HG02981 (cell line): Measurements from ENCODE around the gene ZNF594.
"Not testable (repeated sequence)": the region's sequence is repeated elsewhere in the genome, so short reads cannot be mapped to it uniquely, and the experiment has no call there.

Experiments
- ATAC-seq: cut with Tn5 transposase; IDR thresholded peaks from one replicate; pipeline ENCODE4 v1.9.1; 2021; ENCODE audit warnings: mild to moderate bottlenecking, moderate library complexity; ENCODE audit not compliant: unreplicated experiment

ZNF594 gene

DNA sequence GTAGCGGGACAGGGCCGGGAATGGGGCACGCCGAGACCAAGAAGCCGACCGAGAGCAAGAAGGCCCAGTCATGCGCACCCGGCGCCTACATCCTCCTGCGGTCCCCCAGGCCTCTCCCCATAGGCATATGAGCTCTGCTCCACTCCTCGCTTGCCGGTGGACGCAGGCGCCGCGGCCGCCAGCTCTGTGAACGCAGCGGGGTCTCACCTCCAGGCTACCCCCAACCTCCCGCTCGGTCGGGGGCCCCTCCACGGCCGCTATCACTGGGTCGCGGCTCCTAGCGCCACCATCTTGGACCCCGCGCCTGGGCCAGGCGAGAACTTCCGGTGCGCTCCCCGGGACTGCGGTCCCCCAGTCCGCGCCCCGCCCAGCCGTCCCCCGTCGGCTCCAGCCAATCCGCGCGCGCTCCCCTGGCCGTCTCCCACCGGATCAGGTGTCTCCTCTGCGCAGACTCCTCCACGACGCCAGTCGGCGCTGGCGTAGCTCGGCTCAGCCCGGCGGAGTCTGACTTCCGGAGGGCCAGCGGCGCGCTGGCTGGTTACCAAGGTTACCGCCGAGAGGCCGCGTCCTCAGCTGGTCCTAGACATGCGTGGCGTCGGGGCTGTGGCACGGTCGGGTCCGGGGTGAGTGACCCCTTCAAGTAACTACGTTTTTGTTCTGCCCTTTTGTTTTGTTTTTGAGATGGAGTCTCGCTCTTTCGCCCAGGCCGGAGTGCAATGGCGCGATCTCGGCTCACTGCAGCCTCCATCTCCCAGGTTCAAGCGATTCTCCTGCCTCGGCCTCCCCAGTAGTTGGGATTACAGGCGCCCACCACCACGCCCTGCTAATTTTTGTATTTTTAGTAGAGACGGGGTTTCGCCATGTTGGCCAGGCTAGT is at the start of gene ZNF594:
TSS of gene ZNF594 (minus strand) at position 328 of the 877 bp plus-strand sequence. CDS start 7,612 bp downstream, outside the sequence.
- ATAC-seq, result peak; percentile 95

DNA sequence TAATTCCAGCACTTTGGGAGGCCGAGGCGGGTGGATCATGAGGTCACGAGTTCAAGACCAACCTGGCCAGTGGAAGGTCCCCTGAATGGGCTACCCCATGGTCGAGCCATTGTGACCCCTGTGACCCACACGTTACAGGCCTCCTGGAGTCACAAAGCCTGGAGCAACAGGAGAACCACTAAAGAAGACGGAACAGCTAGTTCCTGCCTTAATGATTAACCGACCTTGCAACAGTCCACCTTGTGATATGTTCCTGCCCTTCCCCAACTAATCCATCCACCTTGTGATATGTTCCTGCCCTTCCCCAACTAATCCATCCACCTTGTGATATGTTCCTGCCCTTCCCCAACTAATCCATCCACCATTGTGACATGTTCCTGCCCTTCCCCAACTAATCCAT is 48.1 kb upstream of the ZNF594 start:
- ATAC-seq, result not testable (repeated sequence)

GRCh38 chr17:5238333-5238732 is 46.7 kb upstream of the ZNF594 start:
- ATAC-seq, result no peak

- no peak for ATAC-seq
Measured at GRCh38 chr17:5237541-5238016, 45.9 kb upstream of the ZNF594 start.

DNA sequence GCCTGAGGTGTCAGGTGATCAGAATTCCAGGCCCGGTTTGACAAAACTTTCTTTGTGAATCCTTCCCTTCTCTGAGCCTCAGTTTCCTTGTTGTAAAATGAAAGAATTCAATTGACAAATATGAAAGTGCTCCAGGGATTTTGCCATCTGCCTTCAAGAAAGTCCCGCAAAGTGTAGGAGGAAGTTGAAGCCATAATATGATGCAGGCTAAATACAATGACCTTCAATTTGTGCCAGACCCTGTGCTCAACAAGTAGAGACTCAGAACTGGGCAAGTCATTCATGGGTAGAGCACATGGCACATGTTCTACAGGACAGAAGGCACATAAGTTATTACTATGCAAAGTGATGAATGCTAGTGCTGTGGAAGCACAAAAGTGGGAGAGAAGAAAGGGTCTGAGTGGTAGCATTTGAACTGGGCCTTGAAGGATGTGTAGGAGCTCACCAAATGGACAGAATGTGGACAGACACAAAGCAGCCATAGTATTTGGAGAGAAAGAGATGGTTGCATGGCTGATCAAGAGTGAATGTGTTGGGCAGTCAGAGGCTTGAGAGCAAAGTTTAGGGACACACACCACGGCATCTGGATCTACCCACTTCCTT is 45.4 kb upstream of the ZNF594 start:
- no peak for ATAC-seq

DNA sequence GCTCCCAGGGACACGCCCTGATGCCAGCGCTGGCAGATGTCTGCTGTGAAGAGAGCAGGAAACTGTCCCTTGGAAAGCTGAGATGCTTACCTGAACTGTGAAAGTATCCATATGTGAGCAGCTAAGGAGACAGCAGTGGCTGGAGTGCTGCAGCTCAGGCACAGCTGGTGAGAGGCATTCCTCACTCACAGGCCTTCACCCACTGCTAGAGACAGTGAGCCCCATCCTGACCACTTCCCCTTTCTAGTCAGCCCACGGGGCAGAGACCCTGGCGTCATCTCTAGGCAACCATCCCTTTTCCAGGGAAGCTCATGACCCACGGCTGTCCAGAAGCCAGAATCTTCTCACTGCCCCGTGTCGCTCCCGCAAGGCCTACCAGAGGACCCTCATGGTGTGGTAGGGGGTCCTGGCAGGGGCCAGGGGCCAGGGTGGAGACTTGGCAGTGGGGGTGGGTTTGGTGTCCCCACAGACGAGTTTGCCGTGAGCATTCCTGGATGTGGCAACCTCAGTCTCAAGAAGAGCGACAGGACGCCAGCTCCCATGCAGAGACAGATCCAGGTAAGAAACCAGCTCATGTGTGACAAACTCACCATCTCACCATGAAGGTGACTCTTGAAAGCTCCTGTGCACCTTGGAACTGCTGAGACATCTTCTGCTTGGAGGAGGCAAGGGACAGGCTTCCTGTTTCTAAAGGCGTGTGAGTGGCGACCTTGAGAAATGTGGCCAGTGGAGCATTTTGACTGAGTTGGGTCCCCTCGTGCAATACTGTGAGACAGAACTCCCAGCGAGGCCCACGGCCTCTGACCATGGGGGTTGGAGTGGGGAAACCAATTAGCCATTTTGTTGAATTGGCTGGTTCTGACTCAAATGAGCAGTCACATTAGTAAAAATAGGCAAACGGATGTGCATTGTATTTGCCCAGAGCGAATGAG is 43.2 kb upstream of the ZNF594 start, which contains the start of gene SCIMP:
TSS of gene SCIMP (minus strand) at position 216 of the 932 bp plus-strand sequence. CDS start at position 111, 105 bp downstream.
- ATAC-seq, result peak; percentile 59

GRCh38 chr17:5233492-5233891 is 41.8 kb upstream of the ZNF594 start:
- ATAC-seq, result not testable (repeated sequence)

- ATAC-seq, result no peak
Measured at GRCh38 chr17:5226940-5227878, 35.5 kb upstream of the ZNF594 start.

DNA sequence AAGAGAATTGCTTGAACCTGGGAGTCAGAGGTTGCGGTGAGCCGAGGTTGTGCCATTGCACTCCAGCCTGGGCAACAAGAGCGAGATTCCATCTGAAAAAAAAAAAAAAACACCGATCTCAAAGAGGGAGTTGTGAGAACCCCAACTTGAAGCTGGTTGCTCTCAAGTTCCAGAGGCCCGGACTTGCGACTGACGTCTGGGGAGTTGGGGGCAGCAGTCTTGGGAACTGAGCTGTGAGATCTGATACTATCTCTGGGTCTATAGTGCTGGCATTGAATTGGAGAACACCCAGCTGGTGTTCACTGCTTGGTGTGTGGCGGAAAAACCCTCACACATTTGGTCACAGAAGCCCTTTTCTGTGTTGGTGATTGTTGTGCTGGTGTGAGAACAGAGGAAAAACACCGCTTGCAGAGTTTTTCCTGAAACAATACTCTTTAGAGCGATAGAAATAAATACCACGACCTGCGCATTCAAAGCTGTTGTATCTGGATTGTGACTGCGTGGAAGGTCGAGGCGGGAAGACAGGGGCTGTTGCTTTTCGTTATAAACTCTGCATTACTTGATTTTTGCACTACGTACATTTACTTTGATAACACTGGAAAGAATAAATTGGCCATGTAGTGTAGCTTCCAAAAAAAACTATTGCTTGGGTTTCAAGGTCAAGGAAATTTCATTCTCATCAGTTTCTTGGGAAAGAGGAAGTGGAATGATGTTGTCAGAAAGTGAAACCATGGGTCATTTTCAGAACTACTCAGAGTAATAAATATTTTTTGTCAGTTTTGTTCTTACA is 34.2 kb upstream of the ZNF594 start:
- no peak for ATAC-seq

GRCh38 chr17:5221912-5222311 is 30.2 kb upstream of the ZNF594 start:
- not testable (repeated sequence) for ATAC-seq

DNA sequence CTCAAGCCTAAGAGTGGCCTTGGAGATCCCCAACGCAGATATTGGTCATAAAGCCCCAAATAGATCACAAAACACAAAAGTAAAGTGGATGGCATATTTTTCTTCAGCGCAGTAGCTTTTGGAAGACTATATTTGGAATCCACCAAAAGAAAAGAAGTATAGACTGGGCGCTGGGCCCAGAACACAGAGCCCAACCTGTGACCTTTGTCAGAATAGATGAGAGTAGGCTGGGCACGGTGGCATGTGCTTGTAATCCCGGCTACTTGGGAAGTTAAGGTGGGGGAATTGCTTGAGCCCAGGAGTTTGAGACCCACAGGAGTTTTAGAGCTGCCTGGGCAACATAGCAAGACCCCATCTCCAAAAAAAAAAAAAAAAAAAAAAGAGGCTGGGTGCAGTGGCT is 28.4 kb upstream of the ZNF594 start:
- ATAC-seq, result no peak

DNA sequence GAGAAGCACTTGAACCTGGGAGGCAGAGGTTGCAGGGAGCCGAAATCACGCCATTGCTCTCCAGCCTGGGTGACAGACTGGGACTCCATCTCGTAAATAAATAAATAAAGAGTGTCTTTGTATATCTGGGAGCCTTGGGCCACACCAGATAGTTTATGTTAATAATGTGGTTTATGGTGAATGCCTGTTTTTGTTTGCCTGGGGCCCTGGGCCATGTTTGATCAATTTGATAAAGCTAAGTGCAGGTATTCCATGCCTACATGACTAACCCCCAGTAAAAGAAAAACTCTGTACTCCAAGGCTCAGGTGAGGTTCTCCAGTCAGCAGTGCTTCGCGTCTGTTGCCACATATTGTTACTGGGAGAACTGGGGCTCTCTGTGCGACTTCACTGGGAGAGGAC is 27.9 kb upstream of the ZNF594 start:
- no peak for ATAC-seq

DNA sequence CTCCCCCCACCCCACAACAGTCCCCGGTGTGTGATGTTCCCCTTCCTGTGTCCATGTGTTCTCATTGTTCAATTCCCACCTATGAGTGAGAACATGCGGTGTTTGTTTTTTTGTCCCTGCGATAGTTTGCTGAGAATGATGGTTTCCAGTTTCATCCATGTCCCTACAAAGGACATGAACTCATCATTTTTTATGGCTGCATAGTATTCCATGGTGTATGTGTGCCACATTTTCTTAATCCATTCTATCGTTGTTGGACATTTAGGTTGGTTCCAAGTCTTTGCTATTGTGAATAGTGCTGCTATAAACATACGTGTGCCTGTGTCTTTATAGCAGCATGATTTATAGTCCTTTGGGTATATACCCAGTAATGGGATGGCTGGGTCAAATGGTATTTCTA is 25.9 kb upstream of the ZNF594 start:
- not testable (repeated sequence) for ATAC-seq

DNA sequence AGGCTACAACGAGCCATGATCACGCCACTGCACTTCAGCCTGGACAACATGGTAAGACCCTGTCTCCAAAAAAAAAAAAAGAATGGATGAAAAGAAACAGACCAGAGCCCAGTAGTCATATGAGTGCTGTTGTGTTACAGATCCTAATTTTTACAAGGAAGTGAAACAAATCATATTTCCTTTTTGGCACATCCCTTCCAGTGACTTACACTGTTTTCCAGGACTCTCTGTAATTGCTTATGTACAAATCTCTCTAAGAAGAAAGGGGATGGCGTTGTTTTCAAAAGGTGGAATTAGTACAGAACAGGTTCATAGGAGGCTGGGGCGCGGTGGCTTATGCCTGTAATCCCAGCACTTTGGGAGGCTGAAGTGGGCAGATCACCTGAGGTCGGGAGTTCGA is 19.8 kb upstream of the ZNF594 start:
- no peak for ATAC-seq

- no peak for ATAC-seq
Measured at GRCh38 chr17:5210614-5211252, 19.1 kb upstream of the ZNF594 start.

DNA sequence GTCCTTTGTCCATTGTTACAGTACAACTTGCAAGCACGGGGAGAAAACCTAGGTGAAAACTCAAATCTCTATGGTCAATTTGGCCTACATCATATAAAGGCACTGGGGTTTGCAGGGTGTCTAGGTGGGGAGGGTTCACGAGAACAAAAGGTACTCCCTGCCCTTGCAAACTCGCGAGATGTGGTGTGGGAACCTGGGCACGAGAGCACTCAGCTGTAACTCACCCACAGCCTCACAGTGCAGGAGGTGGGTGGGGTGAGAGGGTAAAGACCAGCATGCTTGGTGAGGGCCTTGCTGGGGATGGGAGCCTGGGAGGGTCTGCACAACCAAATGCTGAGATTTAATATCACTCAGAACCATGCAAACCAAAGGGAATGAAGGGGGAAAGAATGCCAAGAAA is 18.4 kb upstream of the ZNF594 start:
- no peak for ATAC-seq

GRCh38 chr17:5209396-5209795 is 17.7 kb upstream of the ZNF594 start:
- ATAC-seq, result no peak

- no peak for ATAC-seq
Measured at GRCh38 chr17:5203908-5204294, 12.2 kb upstream of the ZNF594 start.
